A549 (cell line): ENCODE measurements around the gene PDE6G. TPM values are rescaled to one million over a fixed set of nuclear protein-coding genes. Genes with fewer than 3 reads are reported as not detected.

Experiments
- ATAC-seq, 2 experiments: fragments of 200-7000 bp in 1 of 2; fragments of >200 bp in 1 of 2; cut with Nextera tagmentation in 1 of 2; cut with Tn5 transposase in 1 of 2; 3 replicates each; pipeline versions ENCODE4 v1.8.0 to v1.9.1; 2018 to 2020; ENCODE audit warnings: mild to moderate bottlenecking in 1 of 2, moderate library complexity in 1 of 2
- CTCF ChIA-PET: fragments of 300-600 bp; sonication (Branson Sonifier 250); formaldehyde crosslinking; extraction: SDS; loops from one replicate; lab custom pipeline; 2021; ENCODE audit warnings: antibody characterized with exemption, inconsistent platforms; lab: Yijun Ruan, JAX
- POLR2A ChIA-PET: fragments of 350-600 bp; formaldehyde crosslinking; extraction: SDS; loops from one replicate; lab custom pipeline; 2021; ENCODE audit warnings: antibody characterized with exemption, inconsistent platforms; lab: Yijun Ruan, JAX
- DNase-seq, 2 experiments: peaks; one replicate each; pipeline versions ENCODE4 v3.0.0 to v3.0.0-alpha.2; 2011 to 2016; ENCODE audit warnings: low read depth in 1 of 2, low spot score in 1 of 2
- FAIRE-seq: peaks from 2 replicates; lab custom pipeline; 2011; peaks lifted over from hg19 to GRCh38; lab: Jason Lieb, UNC
- H3K27ac ChIP-seq, 2 experiments: fragments of >200 bp; sonication (Bioruptor Twin); formaldehyde crosslinking; 3 replicates each; pipeline ENCODE4 v1.5.1; 2016 to 2017
- H3K4me1 ChIP-seq: fragments of >200 bp; sonication (Bioruptor Twin); formaldehyde crosslinking; 3 replicates; pipeline ENCODE4 v1.6.1; 2016
- H3K4me2 ChIP-seq: fragments of >200 bp; sonication (Bioruptor Twin); formaldehyde crosslinking; 3 replicates; pipeline ENCODE4 v1.6.1; 2016
- H3K4me3 ChIP-seq: fragments of >200 bp; sonication (Bioruptor Twin); formaldehyde crosslinking; 3 replicates; pipeline ENCODE4 v1.5.1; 2016
- H3K9me3 ChIP-seq: fragments of >200 bp; sonication (Bioruptor Twin); formaldehyde crosslinking; 3 replicates; pipeline ENCODE4 v1.6.1; 2016
- BCL3 ChIP-seq: fragments of >200 bp; sonication (Bioruptor Twin); formaldehyde crosslinking; IDR thresholded peaks from 3 replicates; pipeline ENCODE4 v1.6.1; 2016
- BHLHE40 ChIP-seq: IDR thresholded peaks from 2 replicates; pipeline ENCODE4 v1.6.1; 2012; ENCODE audit warnings: low read depth, low read length, inconsistent platforms
- CHD2 ChIP-seq: fragments of 150-350 bp; IDR thresholded peaks from 2 replicates; pipeline ENCODE4 v1.6.1; 2014; ENCODE audit warnings: low read length; ENCODE audit not compliant: partially characterized antibody
- CHD4 ChIP-seq: fragments of 200-600 bp; sonication (generic); IDR thresholded peaks from 2 replicates; pipeline ENCODE4 v1.6.1; 2016; ENCODE audit warnings: antibody characterized with exemption, mild to moderate bottlenecking, borderline replicate concordance
- EHF ChIP-seq: fragments of 250-450 bp; sonication (Bioruptor Pico); IDR thresholded peaks from 2 replicates; pipeline ENCODE4 v1.5.0; 2020; ENCODE audit warnings: mild to moderate bottlenecking
- ELK1 ChIP-seq: fragments of 150-350 bp; IDR thresholded peaks from 2 replicates; pipeline ENCODE4 v1.6.1; 2014; ENCODE audit warnings: low read depth, mild to moderate bottlenecking, low read length
- FOSL2 ChIP-seq, 2 experiments: fragments of 450-650 bp in 1 of 2; fragments of >200 bp in 1 of 2; sonication (Bioruptor Twin) in 1 of 2; formaldehyde crosslinking; IDR thresholded peaks; 2 replicates each; pipeline versions ENCODE4 v1.5.0 to v1.6.1; 2016 to 2020; ENCODE audit warnings: mild to moderate bottlenecking in 1 of 2, moderate library complexity in 1 of 2
- FOXS1 ChIP-seq: fragments of 250-450 bp; sonication (Bioruptor Pico); IDR thresholded peaks from 2 replicates; pipeline ENCODE4 v1.5.0; 2020; ENCODE audit warnings: mild to moderate bottlenecking, moderate library complexity
- GATA3 ChIP-seq: IDR thresholded peaks from 2 replicates; pipeline ENCODE4 v1.6.1; 2012; ENCODE audit warnings: borderline replicate concordance
- HES2 ChIP-seq: fragments of >200 bp; sonication (Bioruptor Twin); formaldehyde crosslinking; IDR thresholded peaks from 2 replicates; pipeline ENCODE4 v1.6.1; 2016
- HOXA7 ChIP-seq: fragments of 250-450 bp; sonication (Bioruptor Pico); IDR thresholded peaks from 2 replicates; pipeline ENCODE4 v1.5.0; 2020; ENCODE audit warnings: mild to moderate bottlenecking, moderate library complexity
- HOXB13 ChIP-seq: fragments of 250-450 bp; sonication (Bioruptor Pico); IDR thresholded peaks from 2 replicates; pipeline ENCODE4 v1.5.0; 2020; ENCODE audit warnings: low read depth, mild to moderate bottlenecking, moderate library complexity
- JUN ChIP-seq, 2 experiments: fragments of >200 bp; sonication (Bioruptor Twin); formaldehyde crosslinking; IDR thresholded peaks; 2 replicates in 1 of 2; 3 replicates in 1 of 2; pipeline ENCODE4 v1.6.1; 2016 to 2017
- KDM1A ChIP-seq: fragments of 200-600 bp; sonication (generic); IDR thresholded peaks from 2 replicates; pipeline ENCODE4 v1.6.1; 2016; ENCODE audit warnings: low read depth, mild to moderate bottlenecking
- MAFK ChIP-seq: fragments of 450-650 bp; IDR thresholded peaks from 2 replicates; pipeline ENCODE4 v1.6.1; 2014; ENCODE audit not compliant: partially characterized antibody
- MAZ ChIP-seq: fragments of 150-350 bp; IDR thresholded peaks from 2 replicates; pipeline ENCODE4 v1.6.1; 2014; ENCODE audit warnings: antibody characterized with exemption, low read depth, low read length, borderline replicate concordance
- RCOR1 ChIP-seq: fragments of 150-350 bp; IDR thresholded peaks from 2 replicates; pipeline ENCODE4 v1.6.1; 2014; ENCODE audit warnings: antibody characterized with exemption, low read length, low read depth
- SMC3 ChIP-seq: fragments of >200 bp; sonication (Bioruptor Twin); formaldehyde crosslinking; IDR thresholded peaks from 3 replicates; pipeline ENCODE4 v1.6.1; 2018; ENCODE audit warnings: inconsistent platforms
- SREBF2 ChIP-seq: fragments of 450-650 bp; IDR thresholded peaks from 2 replicates; pipeline ENCODE4 v1.6.1; 2014; ENCODE audit warnings: mild to moderate bottlenecking, moderate library complexity
- USF2 ChIP-seq: fragments of 450-650 bp; IDR thresholded peaks from 2 replicates; pipeline ENCODE4 v1.6.1; 2014; ENCODE audit warnings: antibody characterized with exemption
- ZC3H11A ChIP-seq: fragments of 450-650 bp; IDR thresholded peaks from 2 replicates; pipeline ENCODE4 v1.6.1; 2014; ENCODE audit warnings: antibody characterized with exemption, mild to moderate bottlenecking
- ZNF302 ChIP-seq: fragments of 250-450 bp; sonication (Bioruptor Pico); IDR thresholded peaks from 2 replicates; pipeline ENCODE4 v1.9.0; 2021; ENCODE audit warnings: inconsistent platforms, mild to moderate bottlenecking, moderate library complexity
- ZSCAN20 ChIP-seq: fragments of 250-450 bp; sonication (Bioruptor Pico); IDR thresholded peaks from 2 replicates; pipeline ENCODE4 v1.8.0; 2022; ENCODE audit warnings: mild to moderate bottlenecking, moderate library complexity
- WGBS: methylation state at CpG from one replicate; pipeline ENCODE4 v1.1.6; 2017; ENCODE audit errors: missing lambda C conversion rate; 5-methylcytosine and 5-hydroxymethylcytosine counted together
- polyA plus RNA-seq, 4 experiments: library from polyadenylated mRNA; depleted of rRNA in 3 of 4; stranded (reverse); fragments of >200 nt; fragmentation: RNase III in 1 of 4; extraction: RNeasy Plus Mini Kit Qiagen cat#74134 plus additional on column Dnase treatment in 1 of 4; gene quantifications; 2 replicates in 3 of 4; 3 replicates in 1 of 4; pipeline ENCODE4 v1.2.3, GENCODE V29; 2011 to 2017
- TF ChIP-seq, protein P1 (sequence below): IDR thresholded peaks from 2 replicates; pipeline ENCODE4 v1.6.1; 2012
- TF ChIP-seq, protein P2 (sequence below): IDR thresholded peaks from 2 replicates; pipeline ENCODE4 v1.6.1; 2012; ENCODE audit warnings: low read depth, borderline replicate concordance
- TF ChIP-seq, protein P3 (sequence below): IDR thresholded peaks from 2 replicates; pipeline ENCODE4 v1.6.1; 2012

Gene PDE6G
- polyA plus RNA-seq, 2 of the 4 experiments (the other 2 are of a cell fraction): 1.2 TPM

- Histone ChIP-seq H3K4me3 (no peak overlapping the region), H3K9me3 (no peaks in the 10 kb centered on the region), H3K27ac (no peak overlapping the region), H3K4me2 (no peak overlapping the region), H3K4me1 (peaks cover 23% of the 10 kb centered on the region)
- no peak for FAIRE-seq
- CTCF ChIA-PET: interaction anchor here (1.2 to 1.5 kb wide), 4 partner anchors 10 to 167 kb away, joined by 3 to 6 read pairs (median 5); no protein-coding TSS in a partner anchor
- TF ChIP-seq CHD2 (no peak), HOXB13 (CRISPR knock-in tag) (no peak), MAFK (no peak), EHF (no peak), ZNF302 (CRISPR knock-in tag) (no peak), JUN (IDR thresholded peaks at IDR 0.05) (no peak), BHLHE40 (no peak), GATA3 (no peak), RCOR1 (no peak), BCL3 (no peak), ZC3H11A (no peak)
- TF ChIP-seq, protein P1, sequence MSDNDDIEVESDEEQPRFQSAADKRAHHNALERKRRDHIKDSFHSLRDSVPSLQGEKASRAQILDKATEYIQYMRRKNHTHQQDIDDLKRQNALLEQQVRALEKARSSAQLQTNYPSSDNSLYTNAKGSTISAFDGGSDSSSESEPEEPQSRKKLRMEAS: no peak
- TF ChIP-seq, protein P2, sequence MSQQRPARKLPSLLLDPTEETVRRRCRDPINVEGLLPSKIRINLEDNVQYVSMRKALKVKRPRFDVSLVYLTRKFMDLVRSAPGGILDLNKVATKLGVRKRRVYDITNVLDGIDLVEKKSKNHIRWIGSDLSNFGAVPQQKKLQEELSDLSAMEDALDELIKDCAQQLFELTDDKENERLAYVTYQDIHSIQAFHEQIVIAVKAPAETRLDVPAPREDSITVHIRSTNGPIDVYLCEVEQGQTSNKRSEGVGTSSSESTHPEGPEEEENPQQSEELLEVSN: no peak
- ATAC-seq: no peak
- 94% methylated on average over 20 of the region's 20 CpGs for WGBS
- DNase-seq: no peak
- POLR2A ChIA-PET: no interaction called here
These were observed 30.3 kb upstream of the PDE6G start for GRCh38 chr17:81686614-81687013.

- peak overlapping the region; percentile 86 for H3K4me3 ChIP-seq
- DNase-seq (peak in 1 of 2 experiments; percentile 76), ATAC-seq (peak in 1 of 2 experiments; percentile 2; a peak in 1 of 6 replicates), FAIRE-seq (no peak)
- peaks cover 25% of the 10 kb centered on the region for H3K4me1 ChIP-seq
- H3K9me3 ChIP-seq: no peaks in the 10 kb centered on the region
- 39% methylated on average over 12 of the region's 12 CpGs for WGBS
- CTCF ChIA-PET: interaction anchor here (0.7 to 8.1 kb wide), 7 partner anchors 9 to 432 kb away, joined by 3 to 54 read pairs (median 4); partner anchors contain the start of gene MRPL12
- peak overlapping the region; percentile 83 for H3K4me2 ChIP-seq
- peak overlapping the region; percentile 90 to 93; a peak in 5 of 6 replicates for H3K27ac ChIP-seq
- TF ChIP-seq FOSL2 (IDR thresholded peaks at IDR 0.05) (no peak), FOSL2 (CRISPR knock-in tag; IDR thresholded peaks at IDR 0.05) (peak; percentile 35; the same call in 1 of the 2 replicates), ELK1 (no peak)
- POLR2A ChIA-PET: interaction anchor here (3.8 kb wide), 1 partner anchor 17 kb away, joined by 42 read pairs; the partner anchor contains the start of gene MRPL12
These were observed 28.8 kb upstream of the PDE6G start for GRCh38 chr17:81685108-81685507.

- peak overlapping the region; percentile 90 to 93 for H3K27ac ChIP-seq
- FAIRE-seq (no peak), DNase-seq (peak in 1 of 2 experiments; percentile 77), ATAC-seq (peak in 1 of 2 experiments; percentile 10; a peak in 4 of 6 replicates)
- POLR2A ChIA-PET: interaction anchor here (1.0 to 3.8 kb wide), 5 partner anchors 9 to 239 kb away, joined by 3 to 42 read pairs (median 5); partner anchors contain the start of genes CCDC137, MCRIP1, MRPL12 and OXLD1
- H3K9me3 ChIP-seq: no peaks in the 10 kb centered on the region
- WGBS: 7% methylated on average over 14 of the region's 16 CpGs
- H3K4me1 ChIP-seq: peaks cover 25% of the 10 kb centered on the region
- CTCF ChIA-PET: interaction anchor here (1.4 to 8.1 kb wide), 7 partner anchors 9 to 170 kb away, joined by 3 to 54 read pairs (median 8); partner anchors contain the start of gene MRPL12
- peak overlapping the region; percentile 86 for H3K4me3 ChIP-seq
- H3K4me2 ChIP-seq: peak overlapping the region; percentile 83
- TF ChIP-seq KDM1A (no peak), HES2 (no peak), HOXA7 (CRISPR knock-in tag) (no peak), SMC3 (no peak), ZSCAN20 (CRISPR knock-in tag) (no peak), RCOR1 (no peak), FOXS1 (no peak), CHD4 (no peak), MAZ (0 out of 2 replicates have a peak, but pooled peaks have one; percentile 27), USF2 (peak; percentile 73), SREBF2 (no peak)
- TF ChIP-seq, protein P3, sequence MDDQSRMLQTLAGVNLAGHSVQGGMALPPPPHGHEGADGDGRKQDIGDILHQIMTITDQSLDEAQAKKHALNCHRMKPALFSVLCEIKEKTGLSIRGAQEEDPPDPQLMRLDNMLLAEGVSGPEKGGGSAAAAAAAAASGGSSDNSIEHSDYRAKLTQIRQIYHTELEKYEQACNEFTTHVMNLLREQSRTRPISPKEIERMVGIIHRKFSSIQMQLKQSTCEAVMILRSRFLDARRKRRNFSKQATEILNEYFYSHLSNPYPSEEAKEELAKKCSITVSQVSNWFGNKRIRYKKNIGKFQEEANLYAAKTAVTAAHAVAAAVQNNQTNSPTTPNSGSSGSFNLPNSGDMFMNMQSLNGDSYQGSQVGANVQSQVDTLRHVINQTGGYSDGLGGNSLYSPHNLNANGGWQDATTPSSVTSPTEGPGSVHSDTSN: no peak
- TF ChIP-seq, protein P2: peak; percentile 98
- TF ChIP-seq, protein P1: peak; percentile 96
These were observed 28.1 kb upstream of the PDE6G start for GRCh38 chr17:81684442-81684911.
